Fibroblast of skin of abdomen (primary cell): Measurements from ENCODE around the gene RFTN1.

Experiments
- DNase-seq: peaks from one replicate; pipeline ENCODE4 v3.0.0-alpha.2; 2013

The RFTN1 gene

DNA sequence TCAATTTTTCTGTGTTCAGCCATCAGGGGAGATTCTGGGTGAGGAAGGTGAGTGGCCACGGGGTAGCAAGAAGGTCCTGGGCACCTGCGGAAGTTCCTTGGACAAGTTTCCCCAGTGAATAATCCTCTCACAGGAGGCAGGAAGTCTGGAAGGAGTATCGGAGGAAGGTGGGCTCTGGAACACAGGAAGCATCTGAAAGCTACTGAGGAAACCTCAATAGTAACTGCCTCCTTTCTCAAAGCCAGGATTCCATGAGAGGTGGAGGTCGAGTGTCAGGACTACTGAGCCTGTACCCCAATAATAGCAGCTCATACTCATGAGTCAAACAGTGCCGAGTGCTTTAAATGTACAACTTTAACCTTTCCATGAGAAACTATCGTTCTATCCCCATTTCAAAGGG, 137.6 kb downstream of the RFTN1 start:
- no peak for DNase-seq

DNA sequence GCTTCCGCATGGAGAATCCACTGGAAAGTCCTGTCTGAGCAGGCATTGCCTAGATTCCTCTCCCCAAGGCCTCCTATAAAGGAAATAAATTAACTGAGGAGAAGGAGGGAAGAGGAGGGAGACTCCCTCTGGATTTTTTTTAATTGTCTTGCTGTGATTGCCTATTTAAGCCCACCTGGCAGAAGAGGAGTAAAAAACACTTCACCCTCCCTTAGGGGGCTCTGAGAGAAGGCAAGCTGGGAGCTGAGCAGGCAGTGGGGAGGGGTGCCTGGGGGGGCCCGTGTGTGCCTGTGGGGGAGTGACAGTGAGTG, 138.6 kb downstream of the RFTN1 start:
- DNase-seq: no peak

GRCh38 chr3:16374047-16374934, 139.2 kb downstream of the RFTN1 start:
- no peak for DNase-seq

DNA sequence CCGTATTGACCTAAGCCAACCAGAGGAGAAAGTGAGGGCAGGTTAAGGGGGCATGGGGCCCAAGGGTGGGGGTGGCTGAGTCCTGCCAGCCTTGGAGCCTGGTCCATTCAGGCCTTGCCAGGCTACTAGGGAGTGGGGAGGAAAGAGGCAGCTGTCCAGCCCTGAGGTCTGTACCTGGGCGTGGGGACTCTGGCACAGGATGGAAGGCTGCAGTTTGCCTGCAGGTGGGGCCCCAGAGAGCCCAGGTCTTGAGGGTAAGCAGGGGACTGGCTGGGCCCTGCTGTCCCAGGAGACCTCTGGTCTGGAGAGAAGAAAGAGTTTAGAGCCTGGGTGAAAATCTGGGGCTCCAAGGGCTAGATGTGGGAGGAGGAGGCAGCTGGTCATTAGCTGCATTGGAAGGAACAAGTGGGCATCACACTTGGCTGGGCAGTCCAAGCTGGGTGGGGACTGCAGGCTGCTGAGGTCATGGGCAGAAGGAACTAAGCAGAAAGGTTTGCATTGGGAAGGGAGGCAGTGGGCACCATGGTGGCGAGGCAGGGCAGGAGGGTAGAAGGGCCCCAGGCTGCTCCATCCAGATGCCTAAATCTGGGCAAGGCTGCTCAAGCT, 140.1 kb downstream of the RFTN1 start:
- no peak for DNase-seq

DNA sequence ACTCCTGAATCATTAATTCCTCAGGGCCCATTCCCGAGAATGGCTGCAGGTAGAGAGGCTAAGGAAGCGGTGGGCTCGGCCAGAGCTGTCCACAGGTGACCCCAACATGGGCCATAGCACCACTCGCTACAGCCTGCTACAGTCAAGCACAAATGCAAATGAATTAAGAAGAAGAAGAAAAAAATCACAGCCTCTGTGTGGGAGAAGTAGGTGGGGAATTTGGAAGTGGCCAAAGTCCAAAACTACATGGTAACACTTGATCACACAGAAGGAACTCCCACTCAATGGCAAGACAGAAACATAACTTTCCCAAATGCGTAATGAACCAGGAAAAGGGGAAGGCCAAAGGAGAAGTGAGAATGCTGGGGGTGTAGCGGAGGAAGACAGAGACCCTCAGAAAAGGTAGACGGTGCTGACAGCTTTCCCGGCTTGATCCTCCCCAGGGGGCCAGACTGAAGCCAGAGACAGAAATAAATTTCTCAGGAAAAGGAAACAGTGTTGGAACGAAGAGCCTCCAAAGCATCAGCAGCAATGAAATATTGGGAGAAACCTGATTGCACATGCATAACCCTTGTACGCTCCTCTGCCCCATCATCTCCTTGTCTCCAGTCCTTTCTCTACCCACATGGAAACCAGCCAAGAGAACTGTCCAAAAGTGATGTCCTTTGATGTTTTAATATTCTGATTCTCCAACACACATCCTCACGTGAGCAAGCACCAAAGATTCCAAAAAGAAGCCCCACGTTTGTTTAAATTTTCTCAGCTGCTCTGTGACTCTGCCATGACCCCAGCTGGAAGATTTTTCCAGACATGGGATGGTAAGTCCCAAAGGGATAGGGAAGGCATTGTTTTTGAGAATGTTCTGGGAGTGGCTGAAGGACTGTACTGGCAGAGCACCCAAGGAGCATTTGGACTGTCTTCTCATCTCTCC, 140.9 kb downstream of the RFTN1 start:
- DNase-seq: peak; percentile 16

GRCh38 chr3:16370872-16371740, 142.4 kb downstream of the RFTN1 start:
- no peak for DNase-seq

DNA sequence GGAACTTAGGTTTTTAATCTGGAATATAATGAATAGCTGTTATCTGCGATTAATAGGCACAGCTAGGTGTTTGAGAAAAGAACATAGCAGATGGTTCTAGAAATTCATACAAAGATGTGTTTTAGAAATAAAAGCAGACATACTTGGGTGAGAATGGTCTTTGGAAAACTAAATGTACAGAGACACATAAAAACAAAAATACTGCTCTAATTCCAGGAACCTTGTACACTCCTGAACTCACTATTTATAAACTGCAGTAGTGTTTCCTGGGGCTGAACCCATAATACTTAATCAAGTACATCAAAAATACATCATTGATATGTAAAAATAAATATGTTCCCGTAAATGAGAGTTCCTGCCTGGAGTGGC, 143.0 kb downstream of the RFTN1 start:
- no peak for DNase-seq

GRCh38 chr3:16369885-16370284, 143.6 kb downstream of the RFTN1 start:
- DNase-seq: peak; percentile 51

DNA sequence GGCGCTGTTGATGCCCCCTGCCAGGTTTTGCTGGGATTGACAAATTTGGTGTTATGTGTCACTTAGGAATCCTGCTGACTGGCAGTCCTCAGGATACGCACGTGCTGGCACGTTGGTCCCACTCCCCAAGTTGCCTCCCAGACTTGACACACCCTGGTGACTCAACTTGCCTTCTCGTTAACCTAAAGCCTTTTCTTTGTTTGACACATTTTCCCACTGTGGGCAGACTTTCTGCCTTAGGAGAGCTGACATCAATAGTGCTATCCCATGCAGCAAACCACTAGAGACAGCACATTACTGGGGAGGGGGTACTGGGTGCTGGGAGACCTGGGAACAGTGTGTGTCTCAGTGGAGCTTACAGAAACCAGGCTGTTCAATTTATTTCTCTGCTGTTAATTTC, 144.2 kb downstream of the RFTN1 start:
- DNase-seq: no peak

DNA sequence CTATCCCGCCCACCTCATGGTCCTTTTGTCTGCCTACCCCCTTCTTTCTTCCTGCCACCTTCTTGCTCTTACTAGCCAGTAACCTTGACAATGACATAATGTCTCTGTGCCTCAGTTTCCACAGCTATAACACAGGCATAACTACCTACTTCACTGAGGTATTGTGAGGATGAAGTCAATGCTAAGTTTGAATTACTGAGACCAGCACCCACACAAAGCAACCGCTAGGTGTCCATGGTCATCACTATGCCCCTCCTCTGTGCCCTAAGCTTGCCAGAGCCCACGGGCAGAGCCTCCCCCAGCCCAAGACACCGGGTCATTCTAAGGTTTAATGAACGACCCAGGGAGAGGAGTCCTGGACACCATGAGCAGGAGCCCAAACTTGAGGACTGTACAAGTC, 146.9 kb downstream of the RFTN1 start:
- DNase-seq: no peak

DNA sequence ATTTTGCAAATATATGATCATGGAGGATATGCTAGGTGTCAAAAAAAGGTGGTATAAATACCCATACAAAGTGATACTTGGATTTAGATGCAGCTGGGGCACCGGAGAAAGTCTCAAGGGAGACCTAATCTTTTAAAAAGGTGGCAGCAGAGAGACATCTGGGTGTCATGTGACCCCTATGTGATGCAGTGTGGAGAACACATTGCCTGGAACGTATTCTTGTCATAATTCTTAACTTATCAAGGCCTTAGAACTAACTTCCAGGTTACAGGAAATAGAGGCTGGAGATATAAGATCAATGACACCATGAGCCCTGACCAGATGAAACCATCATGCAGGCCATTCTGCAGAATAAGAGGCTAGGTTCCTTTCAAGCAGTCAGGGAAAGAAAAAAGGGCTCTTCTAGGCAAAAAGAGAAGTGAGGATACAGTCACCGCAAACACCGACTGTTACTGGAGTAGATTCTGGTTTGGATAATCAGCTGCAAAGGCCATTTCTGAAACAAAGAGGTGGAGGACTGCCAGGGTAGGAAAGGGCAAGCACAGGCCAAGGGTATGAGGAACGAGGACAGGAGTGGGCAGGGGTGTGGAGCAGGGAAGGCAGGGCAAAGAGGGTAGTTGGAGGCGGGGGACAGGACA, 147.9 kb downstream of the RFTN1 start:
- DNase-seq: no peak

GRCh38 chr3:16364963-16365362, 148.5 kb downstream of the RFTN1 start:
- no peak for DNase-seq

GRCh38 chr3:16364323-16364722, 149.2 kb downstream of the RFTN1 start:
- no peak for DNase-seq

DNA sequence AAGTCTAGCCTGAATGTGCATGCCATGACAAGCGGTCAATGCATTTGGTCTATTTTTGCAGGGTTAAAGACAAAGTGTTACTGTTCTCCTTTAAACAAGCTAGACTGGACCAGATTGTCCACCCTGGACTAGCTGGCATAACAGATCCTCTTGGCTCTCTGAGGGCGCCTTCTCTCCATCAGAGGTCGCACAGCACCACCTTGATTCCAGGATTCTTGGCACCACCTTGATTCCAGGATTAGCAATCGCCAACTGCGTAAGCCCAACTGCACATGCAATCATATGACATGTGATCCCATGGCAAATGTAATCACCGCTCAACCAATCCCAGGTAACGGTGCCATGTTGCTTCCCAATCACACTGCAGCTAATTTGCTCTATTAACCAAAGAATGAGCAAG, 149.9 kb downstream of the RFTN1 start:
- DNase-seq: no peak

DNA sequence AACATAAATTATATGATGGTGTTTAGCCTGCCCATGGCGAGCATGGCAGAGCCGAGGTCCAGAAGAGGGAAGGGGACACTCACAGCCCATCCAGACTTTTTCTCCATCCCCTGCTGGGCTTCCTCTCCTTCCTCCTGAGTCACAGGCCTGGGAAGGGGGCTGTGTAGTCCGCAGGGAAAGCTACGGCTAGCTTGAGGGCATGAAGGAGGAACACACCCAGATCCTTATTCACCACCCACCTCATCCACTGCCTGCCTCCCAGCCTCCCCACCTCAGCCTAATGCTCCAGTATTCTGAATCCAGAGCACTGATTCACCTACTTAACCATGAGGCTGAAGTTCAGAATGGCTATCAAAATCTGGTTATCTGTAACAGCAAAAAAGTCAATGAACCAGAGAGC, 150.7 kb downstream of the RFTN1 start:
- no peak for DNase-seq

DNA sequence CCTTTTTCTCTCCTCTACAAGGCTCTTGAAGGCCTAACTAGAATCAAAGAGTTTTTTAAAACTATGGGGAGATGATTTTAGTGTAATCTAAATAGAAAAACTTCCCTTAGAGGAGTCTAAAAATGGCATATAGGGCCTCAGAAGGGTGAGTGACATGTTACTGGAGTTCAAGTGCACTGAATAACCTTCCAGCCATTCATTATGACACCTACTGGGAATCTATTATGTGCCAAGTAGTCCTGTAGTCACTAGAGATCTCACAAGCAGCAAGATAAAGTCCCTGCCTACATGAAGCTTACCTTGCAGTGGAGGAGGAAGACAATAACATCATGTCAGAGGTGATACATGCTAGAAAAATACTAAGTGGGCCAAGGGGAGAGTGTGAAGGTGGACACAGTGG, 152.4 kb downstream of the RFTN1 start:
- DNase-seq: no peak

DNA sequence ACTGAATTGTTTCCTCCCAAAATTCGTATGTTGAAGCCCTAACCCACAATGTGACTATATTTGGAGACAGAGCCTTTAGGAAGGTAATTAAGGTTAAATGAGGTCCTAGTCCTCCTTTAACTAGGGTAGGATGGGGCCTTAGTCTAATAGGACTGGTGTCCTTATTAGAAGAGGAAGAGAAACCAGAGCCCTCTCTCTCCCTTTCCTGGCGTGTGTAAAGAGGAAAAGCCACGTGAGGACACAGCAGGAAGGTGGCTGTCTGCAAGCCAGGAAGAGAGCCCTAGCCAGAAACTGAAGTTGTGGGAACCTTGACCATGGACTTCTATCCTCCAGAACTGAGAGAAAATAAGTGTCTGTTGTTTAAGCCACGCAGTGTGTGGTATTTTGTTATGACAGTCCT, 154.2 kb downstream of the RFTN1 start:
- no peak for DNase-seq

GRCh38 chr3:16358336-16358735, 155.2 kb downstream of the RFTN1 start:
- no peak for DNase-seq

DNA sequence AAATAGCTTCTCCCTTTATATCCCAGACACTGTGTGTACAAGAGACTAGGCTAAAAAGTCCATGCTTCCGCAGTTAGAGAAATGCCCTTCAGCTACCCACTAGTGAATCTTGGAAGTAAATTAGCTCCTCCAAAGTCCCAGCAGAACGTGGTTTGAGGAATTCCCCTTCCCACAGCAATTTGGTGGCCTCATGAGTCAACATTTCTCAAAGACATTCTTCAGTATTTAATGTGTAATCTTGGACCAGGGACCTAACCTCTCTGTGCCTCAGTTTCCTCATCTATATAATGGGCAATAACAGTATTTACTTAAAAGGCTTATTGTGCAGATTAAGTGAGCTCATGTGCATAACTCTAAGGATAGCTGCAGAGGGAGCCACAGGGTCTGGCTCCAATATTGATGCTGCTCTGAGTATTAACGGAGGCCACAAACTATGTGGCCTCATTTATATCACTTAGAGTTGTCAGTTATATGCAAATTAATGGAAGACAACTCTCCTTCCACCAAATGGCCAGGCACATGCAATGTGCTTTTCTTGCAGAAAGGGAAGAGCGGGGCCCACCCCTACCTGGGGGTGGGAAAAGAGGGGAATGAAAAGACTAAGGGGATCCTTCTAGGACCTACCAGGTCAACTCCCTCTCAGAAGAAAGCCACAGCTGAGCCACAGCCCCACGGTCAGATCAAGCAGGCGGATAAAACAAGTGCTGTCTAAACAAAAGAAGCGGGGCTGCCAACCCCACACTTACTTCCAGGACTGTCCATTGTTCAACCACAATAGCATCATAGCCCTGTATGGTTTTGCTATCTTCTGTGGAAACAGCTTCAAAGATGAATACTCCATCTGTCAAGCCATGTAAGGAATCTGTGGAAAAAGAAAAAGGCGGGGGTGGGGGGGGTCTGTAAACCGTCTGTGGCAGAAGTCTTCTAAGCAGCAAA, 156.0 kb downstream of the RFTN1 start:
- DNase-seq: peak; percentile 38

DNA sequence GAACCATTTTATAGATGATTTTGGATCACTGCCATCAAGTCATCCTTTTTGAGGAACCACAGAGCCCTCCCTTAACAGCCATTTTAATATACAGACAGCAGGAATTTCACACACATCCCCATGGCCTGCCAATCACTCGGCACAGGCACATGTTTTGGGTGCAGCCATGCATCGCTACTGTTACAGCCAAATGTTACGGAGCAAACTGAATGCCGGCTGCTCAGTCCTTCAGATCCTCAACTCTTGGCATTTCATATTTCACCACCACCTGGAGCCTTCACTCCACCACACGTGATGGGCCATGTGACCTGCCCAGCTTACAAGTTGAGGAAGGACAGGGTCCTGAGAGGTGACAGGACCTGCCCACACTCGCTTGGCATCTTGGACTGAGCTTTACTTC, 157.7 kb downstream of the RFTN1 start:
- no peak for DNase-seq

DNA sequence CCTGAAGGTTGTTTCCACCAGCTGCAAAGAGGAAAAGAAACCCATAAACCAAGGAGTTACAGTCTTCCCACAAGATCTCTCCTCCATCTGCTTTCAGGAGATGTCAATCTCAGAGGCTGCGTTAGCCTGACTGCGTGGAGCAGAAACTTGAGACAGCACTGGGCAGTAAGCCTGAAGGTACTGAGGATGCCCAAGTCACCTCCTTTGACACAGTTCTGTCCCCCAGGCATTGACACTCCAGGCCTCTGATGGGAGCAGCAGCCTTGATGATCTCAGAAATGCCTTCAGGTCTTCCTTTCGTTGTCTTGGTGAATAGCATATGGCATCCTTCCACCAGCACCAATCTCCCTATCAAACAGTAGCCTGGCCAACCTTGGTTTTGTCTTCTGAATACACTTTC, 159.2 kb downstream of the RFTN1 start:
- no peak for DNase-seq
